Upper lobe of right lung (tissue), 1 donor: ENCODE measurements around the gene SGO2. TPM values are rescaled to one million over a fixed set of nuclear protein-coding genes. Genes with fewer than 3 reads are reported as not detected.
A peak's percentile ranks its signal among the peaks of the same experiment; 100 is the strongest.
"Not testable (repeated sequence)": the region's sequence is repeated elsewhere in the genome, so short reads cannot be mapped to it uniquely, and the experiment has no call there.

Source experiments
- ATAC-seq: fragments of 200-7000 bp; cut with Tn5 transposase; one replicate; pipeline ENCODE4 v1.9.1; 2020; ENCODE audit warnings: mild to moderate bottlenecking, moderate library complexity
- DNase-seq: peaks from one replicate; pipeline ENCODE4 v3.0.0-alpha.2; 2020
- H3K27ac ChIP-seq: fragments of 200-600 bp; one replicate; pipeline ENCODE4 v1.8.0; 2022
- H3K27me3 ChIP-seq: fragments of 200-600 bp; one replicate; pipeline ENCODE4 v1.8.0; 2022; ENCODE audit warnings: mild to moderate bottlenecking
- H3K36me3 ChIP-seq: fragments of 200-600 bp; one replicate; pipeline ENCODE4 v1.8.0; 2022
- H3K4me1 ChIP-seq: fragments of 200-600 bp; one replicate; pipeline ENCODE4 v1.8.0; 2022
- H3K4me3 ChIP-seq: fragments of 200-600 bp; one replicate; pipeline ENCODE4 v1.8.0; 2022; ENCODE audit warnings: mild to moderate bottlenecking
- H3K9me3 ChIP-seq: fragments of 200-600 bp; one replicate; pipeline ENCODE4 v1.8.0; 2022
- intact Hi-C: fragments of 100-400 bp; cut with DNase I; formaldehyde crosslinking; loops from one replicate; pipeline ENCODE4 v1.11.0; 2022
- total RNA-seq: library from RNA; stranded (reverse); fragmentation: NEBNext Ultra II Directional; extraction: Animal tissue kit (Norgen Biotek cat#: 25700); gene quantifications from one replicate; pipeline ENCODE4 v1.2.1, GENCODE V29; 2021
- TF ChIP-seq, protein P1 (sequence below): fragments of 200-600 bp; IDR thresholded peaks from one replicate; pipeline ENCODE4 v1.8.0; 2022; ENCODE audit warnings: antibody characterized with exemption
- donor health status: DM: no; HTN: yes; CAD: no; lungs with severe emphysema.

Gene SGO2
- total RNA-seq, 1 donor from 2014 or later: 2.1 TPM

DNA sequence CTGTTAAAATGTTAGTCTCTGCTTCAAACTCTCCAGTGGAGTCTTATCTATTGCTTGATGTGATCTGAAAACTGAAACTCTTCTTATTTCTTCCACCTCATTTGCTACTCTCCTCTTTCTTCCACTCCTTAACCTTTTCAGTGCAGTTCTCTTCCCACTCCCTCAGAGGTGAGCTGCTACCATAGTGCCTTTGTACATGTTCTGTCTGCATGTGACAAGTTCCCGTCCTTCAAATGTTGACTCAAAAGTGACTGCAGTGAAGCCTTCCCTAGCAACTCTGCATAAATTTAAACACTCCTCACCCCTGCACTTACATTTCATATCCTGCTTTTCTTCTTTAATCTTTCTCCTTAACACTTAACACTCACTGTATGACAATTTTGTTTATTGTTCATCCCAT is 12.1 kb downstream of the SGO2 start:
- no peaks in the 10 kb centered on the region for H3K4me1 ChIP-seq
- DNase-seq (no peak), ATAC-seq (no peak)
- no peak overlapping the region for H3K4me3 ChIP-seq
- H3K27me3 ChIP-seq: no peaks in the 10 kb centered on the region
- no peaks in the 10 kb centered on the region for H3K36me3 ChIP-seq
- TF ChIP-seq, protein P1, sequence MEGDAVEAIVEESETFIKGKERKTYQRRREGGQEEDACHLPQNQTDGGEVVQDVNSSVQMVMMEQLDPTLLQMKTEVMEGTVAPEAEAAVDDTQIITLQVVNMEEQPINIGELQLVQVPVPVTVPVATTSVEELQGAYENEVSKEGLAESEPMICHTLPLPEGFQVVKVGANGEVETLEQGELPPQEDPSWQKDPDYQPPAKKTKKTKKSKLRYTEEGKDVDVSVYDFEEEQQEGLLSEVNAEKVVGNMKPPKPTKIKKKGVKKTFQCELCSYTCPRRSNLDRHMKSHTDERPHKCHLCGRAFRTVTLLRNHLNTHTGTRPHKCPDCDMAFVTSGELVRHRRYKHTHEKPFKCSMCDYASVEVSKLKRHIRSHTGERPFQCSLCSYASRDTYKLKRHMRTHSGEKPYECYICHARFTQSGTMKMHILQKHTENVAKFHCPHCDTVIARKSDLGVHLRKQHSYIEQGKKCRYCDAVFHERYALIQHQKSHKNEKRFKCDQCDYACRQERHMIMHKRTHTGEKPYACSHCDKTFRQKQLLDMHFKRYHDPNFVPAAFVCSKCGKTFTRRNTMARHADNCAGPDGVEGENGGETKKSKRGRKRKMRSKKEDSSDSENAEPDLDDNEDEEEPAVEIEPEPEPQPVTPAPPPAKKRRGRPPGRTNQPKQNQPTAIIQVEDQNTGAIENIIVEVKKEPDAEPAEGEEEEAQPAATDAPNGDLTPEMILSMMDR: no peak
- no peak overlapping the region for H3K27ac ChIP-seq
- H3K9me3 ChIP-seq: no peaks in the 10 kb centered on the region
- intact Hi-C loops: no loop called here

DNA sequence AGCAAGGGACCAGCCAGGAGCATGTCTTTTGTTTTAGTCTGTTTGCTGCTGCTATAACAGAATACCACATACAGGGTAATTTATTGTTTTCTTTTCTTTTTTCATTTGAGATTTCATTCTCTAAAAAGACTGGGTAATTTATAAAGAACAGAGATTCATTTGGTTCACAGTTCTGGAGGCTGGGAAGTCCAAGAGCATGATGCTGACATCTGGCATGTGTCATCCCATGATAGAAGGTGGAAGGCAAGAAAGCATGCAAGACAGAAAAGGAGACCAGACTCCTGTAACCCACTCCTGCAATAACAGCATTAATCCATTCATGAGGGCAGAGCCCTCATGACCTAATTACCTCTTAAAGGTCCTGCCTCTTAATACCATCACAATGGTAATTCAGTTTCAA is 14.8 kb downstream of the SGO2 start:
- ATAC-seq: no peak
- intact Hi-C loops: no loop called here
- no peaks in the 10 kb centered on the region for H3K36me3 ChIP-seq
- H3K27me3 ChIP-seq: no peaks in the 10 kb centered on the region
- no peak overlapping the region for H3K27ac ChIP-seq
- no peak overlapping the region for H3K4me3 ChIP-seq
- no peak for DNase-seq
- no peaks in the 10 kb centered on the region for H3K9me3 ChIP-seq
- TF ChIP-seq, protein P1: no peak
- no peaks in the 10 kb centered on the region for H3K4me1 ChIP-seq

DNA sequence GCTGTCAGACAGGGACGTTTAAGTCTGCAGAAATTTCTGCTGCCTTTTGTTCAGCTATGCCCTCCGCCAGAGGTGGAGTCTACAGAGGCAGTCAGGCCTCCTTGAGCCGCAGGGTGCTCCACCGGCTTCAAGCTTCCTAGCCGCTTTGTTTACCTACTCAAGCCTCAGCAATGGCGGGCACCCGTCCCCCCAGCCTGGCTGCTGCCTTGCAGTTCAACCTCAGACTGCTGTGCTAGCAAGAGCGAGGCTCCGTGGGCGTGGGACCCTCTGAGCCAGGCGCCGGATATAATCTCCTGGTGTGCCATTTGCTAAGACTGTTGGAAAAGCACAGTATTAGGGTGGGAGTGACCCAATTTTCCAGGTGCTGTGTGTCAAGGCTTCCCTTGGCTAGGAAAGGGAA is 40.6 kb downstream of the SGO2 start:
- DNase-seq, H3K4me1 ChIP-seq, H3K27ac ChIP-seq, H3K4me3 ChIP-seq, H3K9me3 ChIP-seq, intact Hi-C loops, H3K27me3 ChIP-seq, ATAC-seq, H3K36me3 ChIP-seq: not testable (repeated sequence)

DNA sequence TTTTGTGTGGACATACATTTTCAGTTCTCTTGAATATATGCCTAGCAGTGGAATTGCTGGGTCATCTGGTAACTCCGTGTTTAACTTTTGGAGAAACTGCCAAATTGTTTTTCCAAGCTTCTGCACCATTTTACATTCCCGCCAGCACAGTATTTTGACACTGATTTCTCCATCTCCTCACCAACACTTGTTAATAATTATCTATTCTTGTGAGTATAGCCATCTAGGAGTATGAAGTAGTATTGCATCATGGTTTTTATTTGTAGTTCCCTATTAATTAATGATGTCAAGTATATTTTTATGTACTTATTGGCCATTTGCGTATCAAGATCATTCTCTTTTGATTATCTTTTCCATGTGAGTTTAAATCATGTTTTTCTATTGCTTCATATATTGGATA is 41.9 kb downstream of the SGO2 start:
- no peaks in the 10 kb centered on the region for H3K4me1 ChIP-seq
- intact Hi-C loops: no loop called here
- no peak for ATAC-seq
- no peaks in the 10 kb centered on the region for H3K27me3 ChIP-seq
- no peaks in the 10 kb centered on the region for H3K36me3 ChIP-seq
- DNase-seq: no peak
- H3K4me3 ChIP-seq: no peak overlapping the region
- H3K9me3 ChIP-seq: no peaks in the 10 kb centered on the region
- no peak overlapping the region for H3K27ac ChIP-seq
- TF ChIP-seq, protein P1: no peak

DNA sequence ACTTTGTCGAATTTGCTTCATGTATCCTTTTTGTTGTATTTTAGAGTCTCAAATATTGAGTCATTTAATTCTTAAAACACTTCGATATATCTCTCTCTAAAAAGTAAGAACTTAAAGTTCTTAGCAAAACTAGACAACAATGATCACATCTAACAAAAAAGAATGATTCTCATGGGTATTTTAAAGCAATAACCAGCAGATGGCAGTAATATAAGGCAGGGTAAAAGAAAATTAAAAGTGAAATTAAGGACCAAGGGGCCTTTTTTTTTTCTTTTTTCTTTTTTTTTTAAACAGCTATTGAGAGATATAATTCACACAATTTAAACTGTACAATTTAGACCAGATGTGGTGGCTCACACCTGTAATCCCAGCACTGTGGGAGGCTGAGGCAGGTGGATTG is 50.0 kb downstream of the SGO2 start:
- Histone ChIP-seq H3K27me3 (no peaks in the 10 kb centered on the region), H3K36me3 (no peaks in the 10 kb centered on the region), H3K9me3 (no peaks in the 10 kb centered on the region), H3K27ac (no peak overlapping the region), H3K4me1 (no peaks in the 10 kb centered on the region), H3K4me3 (no peak overlapping the region)
- TF ChIP-seq, protein P1: peak; percentile 45
- DNase-seq (no peak), ATAC-seq (no peak)
- intact Hi-C loops: no loop called here

DNA sequence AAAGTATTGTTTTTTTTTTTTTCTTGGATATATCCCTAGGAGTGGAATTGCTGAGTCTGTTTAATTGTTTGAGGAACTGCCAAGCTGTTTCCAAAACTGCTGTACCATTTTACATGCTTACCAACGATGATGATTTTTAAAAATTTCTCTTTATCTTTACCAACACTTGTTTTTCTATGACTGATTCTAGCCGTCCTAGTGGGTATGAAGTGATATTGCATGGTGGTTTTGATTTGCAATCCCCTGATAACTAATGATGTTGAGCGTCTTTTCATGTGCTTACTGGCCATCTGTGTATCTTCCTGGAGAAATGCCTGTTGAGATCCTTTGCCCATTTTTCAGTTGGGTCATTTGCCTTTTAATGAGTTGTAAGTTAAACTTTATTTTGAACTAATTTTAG is 51.0 kb downstream of the SGO2 start:
- intact Hi-C loops: no loop called here
- ATAC-seq: no peak
- Histone ChIP-seq H3K4me1 (no peaks in the 10 kb centered on the region), H3K27me3 (no peaks in the 10 kb centered on the region), H3K27ac (no peak overlapping the region), H3K4me3 (no peak overlapping the region), H3K9me3 (no peaks in the 10 kb centered on the region), H3K36me3 (no peaks in the 10 kb centered on the region)
- DNase-seq: no peak
- TF ChIP-seq, protein P1: no peak
